ENCODE results near the gene WWC2.

DNA sequence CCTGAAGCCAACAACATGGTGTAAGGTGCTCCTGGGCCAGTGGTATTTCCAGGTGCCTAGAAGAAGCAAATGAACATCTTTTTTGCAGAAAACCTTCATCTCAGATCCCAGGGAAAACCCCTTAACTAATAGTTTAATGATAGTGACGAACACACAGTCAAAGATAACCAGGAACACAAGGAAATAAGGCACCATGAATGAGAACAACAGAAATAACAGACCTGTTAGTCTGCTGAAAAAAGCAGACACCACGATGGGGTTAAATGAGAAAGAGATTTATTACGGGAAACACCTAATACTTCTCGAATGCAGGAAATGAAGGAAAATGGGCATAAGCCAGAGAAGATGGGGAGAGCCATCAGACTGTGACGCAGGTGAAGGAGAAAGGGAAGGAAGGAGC, 30.6 kb upstream of the WWC2 start:
- TF ChIP-seq ZFP3 (tag by site-specific recombination; IDR thresholded peaks at IDR 0.05; ENCODE audit: low read depth) (no peak), ZBTB21 (tag by site-specific recombination; IDR thresholded peaks at IDR 0.05) (no peak), ZBTB49 (tag by site-specific recombination; IDR thresholded peaks at IDR 0.05; ENCODE audit: low read depth) (no peak), ZNF777 (tag by site-specific recombination; IDR thresholded peaks at IDR 0.05; ENCODE audit: borderline replicate concordance) (no peak)
